ENCODE measurements around the gene PREX1. TPM values are rescaled to one million over a fixed set of nuclear protein-coding genes. Genes with fewer than 3 reads are reported as not detected.
"Not testable (repeated sequence)": the region's sequence is repeated elsewhere in the genome, so short reads cannot be mapped to it uniquely, and the experiment has no call there.

Gene PREX1
- total and polyA plus RNA-seq, 9 donors: 3.8 to 13.6 (median 6.7) TPM

GRCh38 chr20:48875233-48875913 is 47.6 kb upstream of the PREX1 start:
- Histone ChIP-seq H3K27ac (no peak overlapping the region), H3K4me3 (no peak overlapping the region), H3K9me3 (no peaks in the 10 kb centered on the region), H3K27me3 (no peaks in the 10 kb centered on the region), H3K36me3 (no peaks in the 10 kb centered on the region), H3K4me1 (ENCODE audit: insufficient read depth) (no peaks in the 10 kb centered on the region)
- no peak for DNase-seq
- intact Hi-C loops (cut with DNase I): no loop called here
- 85 to 89% (median 86%) methylated on average over 17 of the region's 17 CpGs for WGBS, 3 donors
- TF ChIP-seq EP300 (IDR thresholded peaks at IDR 0.05) (no peak), POLR2A (IDR thresholded peaks at IDR 0.05) (no peak), CTCF (IDR thresholded peaks at IDR 0.05) (no peak)

- intact Hi-C loops (cut with DNase I): not testable (repeated sequence)
These were observed 41.6 kb upstream of the PREX1 start for GRCh38 chr20:48869442-48869841.

GRCh38 chr20:48866936-48867335 is 39.1 kb upstream of the PREX1 start:
- Histone ChIP-seq H3K36me3 (no peaks in the 10 kb centered on the region), H3K4me1 (ENCODE audit: insufficient read depth) (no peaks in the 10 kb centered on the region), H3K9me3 (no peaks in the 10 kb centered on the region), H3K4me3 (no peak overlapping the region), H3K27me3 (no peaks in the 10 kb centered on the region), H3K27ac (no peak overlapping the region)
- TF ChIP-seq POLR2A (IDR thresholded peaks at IDR 0.05) (no peak), CTCF (IDR thresholded peaks at IDR 0.05) (no peak), EP300 (IDR thresholded peaks at IDR 0.05) (no peak)
- WGBS, 3 donors: 90 to 91% (median 91%) methylated on average over 1 of the region's 1 CpG
- intact Hi-C loops (cut with DNase I): no loop called here
- no peak for DNase-seq

More at GRCh38 chr20:48869442-48869841, 41.6 kb upstream of the PREX1 start:
- not testable (repeated sequence) for H3K4me3 ChIP-seq; H3K4me1 ChIP-seq (ENCODE audit: insufficient read depth); H3K9me3 ChIP-seq; H3K27ac ChIP-seq; H3K27me3 ChIP-seq; DNase-seq; H3K36me3 ChIP-seq

- intact Hi-C loops (cut with DNase I): no loop called here
- DNase-seq: no peak
- Histone ChIP-seq H3K27ac (no peak overlapping the region), H3K36me3 (no peaks in the 10 kb centered on the region), H3K9me3 (no peaks in the 10 kb centered on the region), H3K4me3 (no peak overlapping the region), H3K27me3 (no peaks in the 10 kb centered on the region), H3K4me1 (ENCODE audit: insufficient read depth) (no peaks in the 10 kb centered on the region)
- TF ChIP-seq POLR2A (IDR thresholded peaks at IDR 0.05) (no peak), EP300 (IDR thresholded peaks at IDR 0.05) (no peak), CTCF (IDR thresholded peaks at IDR 0.05) (no peak)
- 69 to 74% (median 73%) methylated on average over 5 of the region's 5 CpGs for WGBS, 3 donors
These were observed 37.0 kb upstream of the PREX1 start for GRCh38 chr20:48864738-48865318.

GRCh38 chr20:48864254-48864653 is 36.5 kb upstream of the PREX1 start:
- Histone ChIP-seq H3K4me3 (no peak overlapping the region), H3K4me1 (ENCODE audit: insufficient read depth) (no peaks in the 10 kb centered on the region), H3K9me3 (no peaks in the 10 kb centered on the region), H3K36me3 (no peaks in the 10 kb centered on the region), H3K27me3 (no peaks in the 10 kb centered on the region), H3K27ac (no peak overlapping the region)
- TF ChIP-seq EP300 (IDR thresholded peaks at IDR 0.05) (no peak), POLR2A (IDR thresholded peaks at IDR 0.05) (no peak), CTCF (IDR thresholded peaks at IDR 0.05) (no peak)
- DNase-seq: no peak
- intact Hi-C loops (cut with DNase I): no loop called here
- 57 to 64% (median 61%) methylated on average over 5 of the region's 5 CpGs for WGBS, 3 donors

Data from ovary (tissue), 9 donors.